ENCODE data around the gene CDAN1. TPM values are rescaled to one million over a fixed set of nuclear protein-coding genes. Genes with fewer than 3 reads are reported as not detected.
"Not testable (repeated sequence)": the region's sequence is repeated elsewhere in the genome, so short reads cannot be mapped to it uniquely, and the experiment has no call there.

The CDAN1 gene
- total RNA-seq = 6.8 and 15.1 TPM in 2 replicates

- peak; percentile 77 for DNase-seq (ENCODE audit: low read depth)
- no peak for TF ChIP-seq CTCF (IDR thresholded peaks at IDR 0.05; ENCODE audit: insufficient read depth, low read depth, low read length)
- H3K4me3 ChIP-seq (ENCODE audit: low read depth, low read length) = peak within 1 kb of the TSS; percentile 85
These were observed at the start of gene CDAN1 for GRCh38 chr15:42736793-42737528. Gene CDAN1, minus strand, starts transcription at chr15:42737128. Its CDS starts 26 bp downstream, at chr15:42737102.

GRCh38 chr15:42785569-42785968 lies 48.6 kb upstream of the CDAN1 start:
- DNase-seq (ENCODE audit: low read depth) = no peak
- H3K4me3 ChIP-seq (ENCODE audit: low read depth, low read length) = no peak overlapping the region

GRCh38 chr15:42784705-42785104 lies 47.8 kb upstream of the CDAN1 start:
- no peak for DNase-seq (ENCODE audit: low read depth)
- no peak overlapping the region for H3K4me3 ChIP-seq (ENCODE audit: low read depth, low read length)
- no peak for TF ChIP-seq CTCF (IDR thresholded peaks at IDR 0.05; ENCODE audit: insufficient read depth, low read depth, low read length)

More at GRCh38 chr15:42785569-42785968, 48.6 kb upstream of the CDAN1 start:
- TF ChIP-seq CTCF (IDR thresholded peaks at IDR 0.05; ENCODE audit: insufficient read depth, low read depth, low read length) = no peak

- no peak overlapping the region for H3K4me3 ChIP-seq (ENCODE audit: low read depth, low read length)
- no peak for TF ChIP-seq CTCF (IDR thresholded peaks at IDR 0.05; ENCODE audit: insufficient read depth, low read depth, low read length)
- no peak for DNase-seq (ENCODE audit: low read depth)
These were observed 45.8 kb upstream of the CDAN1 start for GRCh38 chr15:42782716-42783115.

- no peak overlapping the region for H3K4me3 ChIP-seq (ENCODE audit: low read depth, low read length)
- no peak for TF ChIP-seq CTCF (IDR thresholded peaks at IDR 0.05; ENCODE audit: insufficient read depth, low read depth, low read length)
- no peak for DNase-seq (ENCODE audit: low read depth)
These were observed 38.5 kb upstream of the CDAN1 start for GRCh38 chr15:42775416-42775815.

GRCh38 chr15:42772901-42773300 lies 36.0 kb upstream of the CDAN1 start:
- no peak for TF ChIP-seq CTCF (IDR thresholded peaks at IDR 0.05; ENCODE audit: insufficient read depth, low read depth, low read length)
- H3K4me3 ChIP-seq (ENCODE audit: low read depth, low read length) = no peak overlapping the region
- DNase-seq (ENCODE audit: low read depth) = no peak

- no peak for TF ChIP-seq CTCF (IDR thresholded peaks at IDR 0.05; ENCODE audit: insufficient read depth, low read depth, low read length)
- DNase-seq (ENCODE audit: low read depth) = no peak
These were observed 35.2 kb upstream of the CDAN1 start for GRCh38 chr15:42772144-42772543.

GRCh38 chr15:42766109-42766508 lies 29.2 kb upstream of the CDAN1 start:
- H3K4me3 ChIP-seq (ENCODE audit: low read depth, low read length); DNase-seq (ENCODE audit: low read depth): not testable (repeated sequence)

More at GRCh38 chr15:42772144-42772543, 35.2 kb upstream of the CDAN1 start:
- no peak overlapping the region for H3K4me3 ChIP-seq (ENCODE audit: low read depth, low read length)

GRCh38 chr15:42764154-42764731 lies 27.3 kb upstream of the CDAN1 start:
- DNase-seq (ENCODE audit: low read depth); H3K4me3 ChIP-seq (ENCODE audit: low read depth, low read length): not testable (repeated sequence)

GRCh38 chr15:42761813-42762212 lies 24.9 kb upstream of the CDAN1 start:
- not testable (repeated sequence) for DNase-seq (ENCODE audit: low read depth); H3K4me3 ChIP-seq (ENCODE audit: low read depth, low read length)

Data from fibroblast of villous mesenchyme (primary cell).